Activated CD4-positive, alpha-beta T cell treated with anti-CD3 and anti-CD28 coated beads, Interleukin-2, amount 10 ng/mL, durations not matched to agents 24 days and 14 days (primary cell): ENCODE measurements around the gene EML2. TPM values are rescaled to one million over a fixed set of nuclear protein-coding genes. Genes with fewer than 3 reads are reported as not detected.

Experiments
- DNase-seq: peaks from one replicate; pipeline ENCODE4 v3.0.0; 2022
- H3K27ac Mint-ChIP-seq: one replicate; pipeline ENCODE4 v1.8.0; 2022; ENCODE audit warnings: mild to moderate bottlenecking, mixed read lengths
- H3K27me3 Mint-ChIP-seq: one replicate; pipeline ENCODE4 v1.8.0; 2022; ENCODE audit warnings: mixed read lengths
- H3K36me3 Mint-ChIP-seq: one replicate; pipeline ENCODE4 v1.8.0; 2022; ENCODE audit warnings: low read depth, mild to moderate bottlenecking, mixed read lengths
- H3K4me1 Mint-ChIP-seq: one replicate; pipeline ENCODE4 v1.8.0; 2021; ENCODE audit warnings: mixed read lengths
- H3K4me3 Mint-ChIP-seq: one replicate; pipeline ENCODE4 v1.8.0; 2022; ENCODE audit warnings: mild to moderate bottlenecking, moderate library complexity, mixed read lengths
- H3K9me3 Mint-ChIP-seq: one replicate; pipeline ENCODE4 v1.8.0; 2021; ENCODE audit warnings: mixed read lengths
- intact Hi-C: fragments of 100-400 bp; cut with micrococcal nuclease; formaldehyde crosslinking; loops from one replicate; pipeline ENCODE4 v1.15.1; 2023
- total RNA-seq: library from RNA; stranded (reverse); gene quantifications from 2 replicates; pipeline ENCODE4 v1.2.3, GENCODE V29; 2022

EML2 gene
- total RNA-seq, 1 donor from 2014 or later: 157 TPM

GRCh38 chr19:45664575-45664974, 25.4 kb upstream of the EML2 start:
- no peak overlapping the region for H3K4me3 Mint-ChIP-seq
- H3K27me3 Mint-ChIP-seq: peaks cover 12% of the 10 kb centered on the region
- H3K4me1 Mint-ChIP-seq: peaks cover 19% of the 10 kb centered on the region
- DNase-seq: no peak
- intact Hi-C loops: no loop called here
- no peaks in the 10 kb centered on the region for H3K9me3 Mint-ChIP-seq
- H3K27ac Mint-ChIP-seq: no peak overlapping the region
- no peaks in the 10 kb centered on the region for H3K36me3 Mint-ChIP-seq

GRCh38 chr19:45663800-45664199, 24.6 kb upstream of the EML2 start:
- Mint-ChIP-seq H3K27me3 (peaks cover 12% of the 10 kb centered on the region), H3K27ac (no peak overlapping the region), H3K36me3 (no peaks in the 10 kb centered on the region), H3K9me3 (no peaks in the 10 kb centered on the region), H3K4me1 (peaks cover 15% of the 10 kb centered on the region), H3K4me3 (no peak overlapping the region)
- intact Hi-C loops: no loop called here
- no peak for DNase-seq

GRCh38 chr19:45660636-45661035, 21.4 kb upstream of the EML2 start:
- H3K27ac Mint-ChIP-seq: no peak overlapping the region
- no peaks in the 10 kb centered on the region for H3K9me3 Mint-ChIP-seq
- H3K4me1 Mint-ChIP-seq: peaks cover 2% of the 10 kb centered on the region
- H3K27me3 Mint-ChIP-seq: peaks cover 15% of the 10 kb centered on the region
- no peak overlapping the region for H3K4me3 Mint-ChIP-seq
- intact Hi-C loops: no loop called here
- no peaks in the 10 kb centered on the region for H3K36me3 Mint-ChIP-seq
- no peak for DNase-seq

- Mint-ChIP-seq H3K9me3 (no peaks in the 10 kb centered on the region), H3K27me3 (peaks cover 15% of the 10 kb centered on the region), H3K27ac (no peak overlapping the region), H3K4me1 (peaks cover 2% of the 10 kb centered on the region), H3K36me3 (no peaks in the 10 kb centered on the region), H3K4me3 (no peak overlapping the region)
- intact Hi-C loops: no loop called here
- DNase-seq: no peak
Observed at GRCh38 chr19:45659096-45659729, 20.0 kb upstream of the EML2 start.

GRCh38 chr19:45657520-45658167, 18.4 kb upstream of the EML2 start:
- intact Hi-C loops: no loop called here
- Mint-ChIP-seq H3K27ac (no peak overlapping the region), H3K27me3 (peaks cover 15% of the 10 kb centered on the region), H3K4me3 (no peak overlapping the region), H3K9me3 (no peaks in the 10 kb centered on the region), H3K36me3 (no peaks in the 10 kb centered on the region), H3K4me1 (no peaks in the 10 kb centered on the region)
- DNase-seq: no peak

GRCh38 chr19:45655073-45655472, 15.9 kb upstream of the EML2 start:
- intact Hi-C loops: no loop called here
- no peaks in the 10 kb centered on the region for H3K36me3 Mint-ChIP-seq

GRCh38 chr19:45653634-45654033, 14.4 kb upstream of the EML2 start:
- Mint-ChIP-seq H3K27ac (no peak overlapping the region), H3K9me3 (no peaks in the 10 kb centered on the region), H3K4me1 (no peaks in the 10 kb centered on the region), H3K27me3 (peaks cover 1% of the 10 kb centered on the region), H3K36me3 (no peaks in the 10 kb centered on the region), H3K4me3 (no peak overlapping the region)
- intact Hi-C loops: no loop called here
- DNase-seq: no peak

More at GRCh38 chr19:45655073-45655472, 15.9 kb upstream of the EML2 start:
- Mint-ChIP-seq H3K9me3 (no peaks in the 10 kb centered on the region), H3K4me3 (no peak overlapping the region), H3K4me1 (no peaks in the 10 kb centered on the region), H3K27me3 (peaks cover 7% of the 10 kb centered on the region), H3K27ac (no peak overlapping the region)
- no peak for DNase-seq

GRCh38 chr19:45650722-45651121, 11.5 kb upstream of the EML2 start:
- no peaks in the 10 kb centered on the region for H3K36me3 Mint-ChIP-seq
- no peak for DNase-seq
- H3K4me1 Mint-ChIP-seq: peaks cover 6% of the 10 kb centered on the region
- H3K9me3 Mint-ChIP-seq: no peaks in the 10 kb centered on the region
- H3K4me3 Mint-ChIP-seq: no peak overlapping the region
- H3K27ac Mint-ChIP-seq: no peak overlapping the region
- H3K27me3 Mint-ChIP-seq: no peaks in the 10 kb centered on the region
- intact Hi-C loops: no loop called here

- peak overlapping the region; percentile 89 for H3K4me3 Mint-ChIP-seq
- peaks cover 6% of the 10 kb centered on the region for H3K27me3 Mint-ChIP-seq
- H3K9me3 Mint-ChIP-seq: no peaks in the 10 kb centered on the region
- peak overlapping the region; percentile 81 for H3K27ac Mint-ChIP-seq
- H3K36me3 Mint-ChIP-seq: no peaks in the 10 kb centered on the region
- H3K4me1 Mint-ChIP-seq: peaks cover 26% of the 10 kb centered on the region
- DNase-seq: no peak
- intact Hi-C loops: no loop called here
Observed at GRCh38 chr19:45646345-45646698, 7.1 kb upstream of the EML2 start.

GRCh38 chr19:45645631-45646344, 6.6 kb upstream of the EML2 start:
- DNase-seq: peak; percentile 95
- Mint-ChIP-seq H3K4me1 (peaks cover 31% of the 10 kb centered on the region), H3K4me3 (peak overlapping the region; percentile 89), H3K27ac (peak overlapping the region; percentile 83), H3K9me3 (no peaks in the 10 kb centered on the region), H3K27me3 (peaks cover 6% of the 10 kb centered on the region), H3K36me3 (peaks cover 5% of the 10 kb centered on the region)
- intact Hi-C loops: loop anchor here (1.0 kb wide), 1 partner anchor 47 kb away; the partner anchor contains the start of gene QPCTL

- intact Hi-C loops: loop anchor here (1.0 kb wide), 1 partner anchor 47 kb away; the partner anchor contains the start of gene QPCTL
- H3K27me3 Mint-ChIP-seq: peaks cover 6% of the 10 kb centered on the region
- H3K9me3 Mint-ChIP-seq: no peaks in the 10 kb centered on the region
- peaks cover 33% of the 10 kb centered on the region for H3K4me1 Mint-ChIP-seq
- DNase-seq: no peak
- H3K27ac Mint-ChIP-seq: peak overlapping the region; percentile 83
- peaks cover 7% of the 10 kb centered on the region for H3K36me3 Mint-ChIP-seq
- H3K4me3 Mint-ChIP-seq: peak overlapping the region; percentile 89
Observed at GRCh38 chr19:45645068-45645630, 6.0 kb upstream of the EML2 start.

- Mint-ChIP-seq H3K4me1 (peaks cover 36% of the 10 kb centered on the region), H3K27me3 (peaks cover 6% of the 10 kb centered on the region), H3K4me3 (peak overlapping the region; percentile 82), H3K9me3 (no peaks in the 10 kb centered on the region), H3K36me3 (peaks cover 9% of the 10 kb centered on the region), H3K27ac (peak overlapping the region; percentile 98)
- intact Hi-C loops: loop anchor here (1.0 to 5.0 kb wide), 6 partner anchors 25 to 222 kb away; partner anchors contain the start of genes ERCC1 and GIPR
- peak; percentile 60 for DNase-seq
Observed at GRCh38 chr19:45643927-45644771, 5.0 kb upstream of the EML2 start.
